T-helper 2 cell treated with Interferon-gamma antibody and Interleukin-4, amounts not matched to agents 5 μg/mL and 100 μg/mL, for 36 hours (primary cell): ENCODE results near the gene IDI2.
A peak's percentile ranks its signal among the peaks of the same experiment; 100 is the strongest.

Source experiments
- DNase-seq: peaks from one replicate; pipeline ENCODE4 v3.0.0; 2021; ENCODE audit warnings: low spot score
- H3K27ac Mint-ChIP-seq: one replicate; pipeline ENCODE4 v1.8.0; 2021; ENCODE audit warnings: mild to moderate bottlenecking, mixed read lengths
- H3K27me3 Mint-ChIP-seq: one replicate; pipeline ENCODE4 v1.8.0; 2021; ENCODE audit warnings: low read depth, mixed read lengths
- H3K36me3 Mint-ChIP-seq: one replicate; pipeline ENCODE4 v1.8.0; 2021; ENCODE audit warnings: low read depth, mixed read lengths
- H3K4me1 Mint-ChIP-seq: one replicate; pipeline ENCODE4 v1.8.0; 2021; ENCODE audit warnings: low read depth, mixed read lengths
- H3K4me3 Mint-ChIP-seq: one replicate; pipeline ENCODE4 v1.8.0; 2022; ENCODE audit warnings: mild to moderate bottlenecking, moderate library complexity, mixed read lengths
- H3K9me3 Mint-ChIP-seq: one replicate; pipeline ENCODE4 v1.8.0; 2021; ENCODE audit warnings: mixed read lengths

IDI2 gene

DNA sequence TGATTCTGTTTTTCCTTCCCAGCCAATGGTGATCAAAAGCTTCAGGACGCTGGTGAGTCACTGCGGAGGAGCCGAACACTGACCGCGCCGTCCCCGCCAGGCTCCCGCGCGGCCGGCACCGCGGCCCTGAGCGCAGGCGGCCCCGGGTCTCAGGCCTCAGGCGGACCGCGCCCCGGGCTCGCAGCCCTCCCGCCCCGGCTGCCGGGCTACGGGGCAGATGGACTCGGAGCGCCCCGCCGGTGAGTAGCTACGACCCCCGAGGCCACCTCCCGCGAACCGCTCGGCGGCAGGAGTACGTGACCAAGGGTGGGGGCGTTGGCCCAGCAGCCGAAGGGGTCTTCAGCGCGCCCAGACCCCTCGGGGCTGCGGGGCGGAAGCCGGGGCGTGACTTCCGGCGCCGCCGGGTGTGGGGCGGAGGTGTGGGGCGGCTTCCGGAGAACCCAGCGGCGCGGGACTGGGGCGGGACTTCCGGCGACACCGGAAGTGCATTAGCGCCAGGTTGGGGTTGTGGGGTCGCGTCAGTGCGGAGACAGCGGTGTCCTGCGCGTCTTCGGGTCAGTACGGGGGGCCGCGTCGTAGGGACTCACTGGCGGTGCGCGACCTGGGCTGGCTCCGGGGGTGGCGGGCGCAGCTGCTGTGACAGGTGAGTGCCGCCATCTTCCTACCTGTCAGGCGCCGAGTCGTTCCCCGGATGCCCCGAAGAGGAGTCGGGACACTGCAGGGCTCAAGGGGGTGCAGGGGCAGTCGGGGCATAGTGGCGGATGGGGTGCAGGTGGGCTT, 30.9 kb upstream of the IDI2 start, which contains the start of gene WDR37:
TSS of gene WDR37 (plus strand) at position 60 of the 780 bp plus-strand sequence. CDS start 15,771 bp downstream, outside the sequence.
- H3K4me3 Mint-ChIP-seq, result peak within 1 kb of the TSS; percentile 97
- peaks cover 51% of the 10 kb centered on the region for H3K36me3 Mint-ChIP-seq
- DNase-seq, result peak; percentile 86
- H3K27me3 Mint-ChIP-seq, result no peaks in the 10 kb centered on the region
- H3K4me1 Mint-ChIP-seq, result peaks cover 65% of the 10 kb centered on the region
- H3K9me3 Mint-ChIP-seq, result no peaks in the 10 kb centered on the region
- peak within 1 kb of the TSS; percentile 95 for H3K27ac Mint-ChIP-seq

DNA sequence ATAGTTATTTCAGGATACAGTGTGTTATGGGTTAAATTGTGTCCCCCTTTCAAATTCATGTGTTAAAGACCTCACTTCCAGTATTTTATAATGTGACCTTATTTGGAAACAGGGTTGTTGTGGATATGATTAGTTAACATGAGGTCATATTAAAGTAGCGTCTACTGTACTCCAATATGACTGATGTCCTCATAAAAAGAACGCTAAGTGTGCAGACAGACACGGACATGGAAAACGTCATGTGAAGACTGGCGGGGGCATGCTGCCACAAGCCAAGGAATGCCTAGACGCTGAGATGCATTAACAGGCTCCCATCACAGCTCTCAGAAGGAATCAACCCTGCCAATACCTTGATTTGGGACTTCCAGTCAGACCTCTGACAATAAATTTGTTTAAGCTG, 29.0 kb upstream of the IDI2 start:
- H3K36me3 Mint-ChIP-seq, result peaks cover 52% of the 10 kb centered on the region
- H3K9me3 Mint-ChIP-seq, result no peaks in the 10 kb centered on the region
- no peaks in the 10 kb centered on the region for H3K27me3 Mint-ChIP-seq
- peak overlapping the region; percentile 63 for H3K27ac Mint-ChIP-seq
- no peak for DNase-seq
- H3K4me1 Mint-ChIP-seq, result peaks cover 64% of the 10 kb centered on the region
- H3K4me3 Mint-ChIP-seq, result peak overlapping the region; percentile 97

DNA sequence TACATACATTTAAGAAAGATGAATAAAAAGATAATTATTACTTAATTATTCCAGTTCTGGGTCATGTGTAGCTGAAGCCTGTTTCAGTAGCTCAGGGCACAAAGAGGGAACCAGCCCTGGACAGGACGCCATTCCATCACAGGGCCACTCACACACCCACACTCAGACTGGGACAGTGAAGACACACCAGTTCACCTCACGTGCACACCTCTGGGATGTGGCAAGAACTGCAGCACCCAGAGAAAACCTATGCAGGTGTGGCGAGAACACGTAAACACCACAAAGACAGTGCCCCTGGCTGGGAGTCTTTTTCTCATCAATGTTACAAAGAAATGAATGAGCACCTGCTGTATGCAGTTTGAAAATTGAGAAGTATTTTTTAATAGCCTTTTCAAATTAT, 24.9 kb upstream of the IDI2 start:
- H3K4me1 Mint-ChIP-seq, result peaks cover 57% of the 10 kb centered on the region
- peaks cover 48% of the 10 kb centered on the region for H3K36me3 Mint-ChIP-seq
- peak overlapping the region; percentile 70 for H3K27ac Mint-ChIP-seq
- no peaks in the 10 kb centered on the region for H3K9me3 Mint-ChIP-seq
- no peak for DNase-seq
- H3K27me3 Mint-ChIP-seq, result no peaks in the 10 kb centered on the region
- peak overlapping the region; percentile 98 for H3K4me3 Mint-ChIP-seq

DNA sequence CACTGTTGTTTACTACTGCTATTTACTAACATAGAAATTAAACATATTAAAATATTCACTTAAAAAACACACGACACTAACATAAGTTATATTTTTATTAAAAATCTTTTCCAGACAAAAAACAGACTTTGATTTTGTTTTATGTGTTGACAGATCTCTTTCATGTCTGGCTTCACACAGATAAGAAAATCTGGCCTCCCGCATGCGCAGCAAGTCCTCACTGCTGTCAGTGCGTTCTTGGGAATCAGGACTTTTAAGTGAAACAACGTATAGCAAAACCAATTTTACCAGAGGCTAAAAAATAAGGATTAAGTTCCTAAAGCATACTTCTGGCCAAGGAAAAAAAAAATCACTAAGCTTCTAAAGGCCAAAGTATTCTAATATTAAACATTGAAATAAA, 24.5 kb upstream of the IDI2 start:
- H3K4me1 Mint-ChIP-seq, result peaks cover 58% of the 10 kb centered on the region
- no peaks in the 10 kb centered on the region for H3K9me3 Mint-ChIP-seq
- peak overlapping the region; percentile 98 for H3K4me3 Mint-ChIP-seq
- H3K27ac Mint-ChIP-seq, result peak overlapping the region; percentile 95
- peaks cover 52% of the 10 kb centered on the region for H3K36me3 Mint-ChIP-seq
- H3K27me3 Mint-ChIP-seq, result no peaks in the 10 kb centered on the region
- DNase-seq, result no peak

DNA sequence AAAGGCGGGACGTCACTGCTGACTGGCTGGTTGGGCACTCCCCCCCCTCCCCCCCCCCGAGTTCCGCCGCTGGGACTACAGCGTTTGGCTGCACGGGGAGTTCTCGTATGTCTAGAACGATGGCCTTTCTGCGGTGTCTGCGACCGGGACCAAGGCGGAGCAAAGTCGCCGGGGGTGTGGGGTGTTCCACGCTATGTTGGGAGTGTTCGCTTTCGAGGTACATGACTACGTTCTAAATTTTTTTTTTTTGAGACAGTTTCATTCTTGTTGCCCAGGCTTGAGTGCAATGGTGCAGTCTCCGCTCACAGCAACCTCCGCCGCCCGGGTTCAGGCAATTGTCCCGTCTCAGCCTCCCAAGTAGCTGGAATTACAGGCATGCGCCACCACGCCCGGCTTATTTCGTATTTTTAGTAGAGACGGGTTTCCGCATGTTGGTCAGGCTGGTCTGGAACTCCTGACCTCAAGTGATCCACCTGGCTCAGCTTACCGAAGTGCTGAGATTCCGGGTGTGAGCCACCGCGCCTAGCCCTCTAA, 23.8 kb upstream of the IDI2 start:
- Mint-ChIP-seq H3K9me3 (no peaks in the 10 kb centered on the region), H3K4me3 (peak overlapping the region; percentile 98), H3K4me1 (peaks cover 58% of the 10 kb centered on the region), H3K27ac (peak overlapping the region; percentile 95), H3K27me3 (no peaks in the 10 kb centered on the region), H3K36me3 (peaks cover 55% of the 10 kb centered on the region)
- DNase-seq, result no peak

DNA sequence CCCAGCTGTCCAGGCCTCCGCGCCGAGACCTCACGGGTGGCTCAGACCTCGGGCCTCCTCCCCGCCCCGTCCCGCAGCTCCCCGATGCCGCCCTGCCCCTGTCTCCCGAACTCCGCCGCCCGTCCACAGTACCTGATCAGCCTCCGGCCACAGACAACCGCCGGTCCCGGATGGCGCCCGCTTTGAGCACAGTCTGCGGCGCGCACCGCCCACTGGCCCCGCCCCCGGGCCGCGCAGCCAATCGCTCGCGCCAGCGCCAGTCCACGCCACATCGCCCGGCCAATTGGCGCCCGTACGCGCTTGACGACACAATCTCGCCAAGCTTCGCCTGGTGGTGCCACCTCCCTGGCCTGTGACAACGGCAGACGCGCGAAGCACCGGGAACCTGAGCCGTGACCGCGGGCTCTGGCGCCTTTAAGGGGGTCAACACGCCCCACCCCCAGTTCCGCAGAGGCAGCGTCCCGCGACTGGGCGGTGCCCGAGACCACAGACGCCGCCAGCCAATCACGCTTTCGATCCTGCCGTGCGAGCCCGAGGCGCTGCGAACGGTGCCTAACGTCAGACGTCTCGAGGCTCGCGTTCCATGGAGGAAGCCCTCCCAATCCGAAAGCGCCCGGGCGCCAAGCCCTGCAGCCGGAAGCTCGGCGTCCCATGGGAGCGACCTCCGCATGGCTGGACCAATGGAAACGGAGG, 23.2 kb upstream of the IDI2 start, which contains the start of gene IDI1:
TSS of gene IDI1 (minus strand) at position 388 of the 693 bp plus-strand sequence. CDS start at position 272, 116 bp downstream.
- Mint-ChIP-seq H3K4me3 (peak within 1 kb of the TSS; percentile 98), H3K4me1 (peaks cover 58% of the 10 kb centered on the region), H3K27me3 (no peaks in the 10 kb centered on the region), H3K27ac (peak within 1 kb of the TSS; percentile 95), H3K9me3 (no peaks in the 10 kb centered on the region), H3K36me3 (peaks cover 56% of the 10 kb centered on the region)
- peak; percentile 98 for DNase-seq

DNA sequence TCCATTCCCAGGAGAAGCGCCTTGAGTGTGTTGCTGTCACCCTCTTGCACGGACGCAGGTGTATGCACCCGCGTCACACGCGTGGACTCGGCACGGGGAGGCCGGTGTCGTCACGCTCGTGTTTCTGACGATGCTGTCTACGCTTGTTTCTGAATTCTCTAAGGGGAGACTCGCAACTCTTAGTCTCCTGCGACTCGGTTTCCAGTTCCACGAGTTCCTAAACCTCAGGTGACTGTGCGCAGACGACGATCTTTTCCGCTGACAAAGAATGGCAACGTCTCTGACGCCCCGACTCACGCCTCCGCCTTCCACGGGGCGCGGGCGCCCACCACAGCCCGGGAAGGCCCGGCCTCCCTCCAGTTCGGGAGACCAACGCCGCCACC, 22.7 kb upstream of the IDI2 start:
- peaks cover 56% of the 10 kb centered on the region for H3K36me3 Mint-ChIP-seq
- H3K4me3 Mint-ChIP-seq, result peak overlapping the region; percentile 98
- peaks cover 57% of the 10 kb centered on the region for H3K4me1 Mint-ChIP-seq
- no peaks in the 10 kb centered on the region for H3K9me3 Mint-ChIP-seq
- peak overlapping the region; percentile 95 for H3K27ac Mint-ChIP-seq
- no peaks in the 10 kb centered on the region for H3K27me3 Mint-ChIP-seq
- no peak for DNase-seq

DNA sequence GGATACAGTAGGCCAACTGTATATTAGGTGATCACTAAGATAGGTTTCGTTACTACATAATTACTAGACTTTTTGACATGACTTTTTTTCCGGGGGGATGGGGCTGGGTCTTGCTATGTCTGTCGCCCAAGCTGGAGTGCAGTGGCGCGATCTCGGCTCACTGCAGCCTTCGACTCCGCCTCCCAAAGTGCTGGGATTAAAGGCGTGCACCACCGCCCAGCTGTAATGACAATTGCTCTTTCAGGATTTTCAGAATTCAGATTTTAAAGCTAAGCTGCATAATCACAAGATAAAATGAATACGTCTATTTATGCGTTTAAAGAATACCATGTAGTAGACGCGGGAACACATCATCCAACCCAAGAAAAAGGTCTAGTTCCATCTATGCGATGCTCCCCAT, 22.3 kb upstream of the IDI2 start:
- Mint-ChIP-seq H3K27me3 (no peaks in the 10 kb centered on the region), H3K4me1 (peaks cover 57% of the 10 kb centered on the region), H3K27ac (peak overlapping the region; percentile 95), H3K9me3 (no peaks in the 10 kb centered on the region), H3K36me3 (peaks cover 57% of the 10 kb centered on the region), H3K4me3 (peak overlapping the region; percentile 98)
- DNase-seq, result no peak

DNA sequence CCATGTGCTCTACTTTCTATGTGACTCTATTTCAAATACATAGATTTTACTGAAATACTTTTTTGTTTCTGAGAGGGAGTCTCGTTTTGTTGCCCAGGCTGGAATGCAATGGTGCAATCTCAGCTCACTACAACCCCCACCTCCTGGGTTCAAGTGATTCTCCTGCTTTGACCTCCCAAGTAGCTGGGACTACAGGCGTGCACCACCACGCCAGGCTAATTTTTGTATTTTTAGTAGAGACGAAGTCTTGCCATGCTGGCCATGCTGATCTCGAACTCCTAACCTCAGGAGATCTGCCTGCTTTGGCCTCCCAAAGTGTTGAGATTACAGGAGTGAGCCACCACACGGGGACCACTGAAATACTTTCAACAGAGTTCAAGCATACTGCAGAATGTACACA, 19.8 kb upstream of the IDI2 start:
- peak overlapping the region; percentile 77 for H3K4me3 Mint-ChIP-seq
- DNase-seq, result no peak
- peak overlapping the region; percentile 89 for H3K27ac Mint-ChIP-seq
- H3K4me1 Mint-ChIP-seq, result peaks cover 40% of the 10 kb centered on the region
- no peaks in the 10 kb centered on the region for H3K27me3 Mint-ChIP-seq
- no peaks in the 10 kb centered on the region for H3K9me3 Mint-ChIP-seq
- peaks cover 50% of the 10 kb centered on the region for H3K36me3 Mint-ChIP-seq

DNA sequence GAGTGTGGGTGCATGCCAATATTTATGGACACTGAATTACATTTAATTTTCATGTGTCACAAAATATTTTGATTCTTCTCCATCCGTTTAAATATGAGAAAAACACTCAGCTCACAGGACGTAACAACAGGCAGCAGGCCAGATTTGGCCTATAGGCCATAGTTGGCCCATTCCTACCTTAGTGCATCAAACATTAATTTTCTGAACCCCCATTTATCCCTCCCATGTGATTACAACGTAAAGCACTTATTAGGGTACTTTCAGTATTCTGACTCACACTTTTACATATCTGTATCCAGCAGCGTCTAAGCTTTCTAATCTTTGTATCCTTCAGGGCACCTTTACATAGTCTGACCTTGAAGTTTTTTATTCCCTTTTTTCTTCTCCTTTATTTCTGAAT, 19.3 kb upstream of the IDI2 start:
- peak overlapping the region; percentile 89 for H3K27ac Mint-ChIP-seq
- peak overlapping the region; percentile 77 for H3K4me3 Mint-ChIP-seq
- peaks cover 39% of the 10 kb centered on the region for H3K4me1 Mint-ChIP-seq
- peaks cover 53% of the 10 kb centered on the region for H3K36me3 Mint-ChIP-seq
- H3K27me3 Mint-ChIP-seq, result no peaks in the 10 kb centered on the region
- H3K9me3 Mint-ChIP-seq, result no peaks in the 10 kb centered on the region
- no peak for DNase-seq

DNA sequence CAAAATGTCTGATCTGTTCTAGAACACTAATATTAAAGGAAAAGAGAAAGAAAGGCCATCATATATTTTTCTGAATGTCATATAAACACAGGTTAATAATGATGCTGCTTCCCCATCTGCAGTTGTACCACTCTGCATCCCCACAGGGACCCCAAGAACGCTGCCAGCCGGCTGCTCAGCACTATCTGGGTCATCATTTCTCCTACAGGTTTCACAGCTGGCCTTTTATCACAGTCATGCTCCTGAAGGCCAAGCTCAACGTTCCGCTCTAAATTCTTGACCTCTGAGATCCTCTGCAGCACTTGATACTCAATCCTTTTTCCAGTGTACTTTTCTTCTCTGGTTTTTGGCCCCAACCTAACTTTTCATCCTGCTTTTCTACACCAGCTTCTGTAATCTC, 18.5 kb upstream of the IDI2 start:
- no peak for DNase-seq
- Mint-ChIP-seq H3K27me3 (no peaks in the 10 kb centered on the region), H3K9me3 (no peaks in the 10 kb centered on the region), H3K4me1 (peaks cover 39% of the 10 kb centered on the region), H3K36me3 (peaks cover 53% of the 10 kb centered on the region), H3K4me3 (peak overlapping the region; percentile 77), H3K27ac (peak overlapping the region; percentile 89)

DNA sequence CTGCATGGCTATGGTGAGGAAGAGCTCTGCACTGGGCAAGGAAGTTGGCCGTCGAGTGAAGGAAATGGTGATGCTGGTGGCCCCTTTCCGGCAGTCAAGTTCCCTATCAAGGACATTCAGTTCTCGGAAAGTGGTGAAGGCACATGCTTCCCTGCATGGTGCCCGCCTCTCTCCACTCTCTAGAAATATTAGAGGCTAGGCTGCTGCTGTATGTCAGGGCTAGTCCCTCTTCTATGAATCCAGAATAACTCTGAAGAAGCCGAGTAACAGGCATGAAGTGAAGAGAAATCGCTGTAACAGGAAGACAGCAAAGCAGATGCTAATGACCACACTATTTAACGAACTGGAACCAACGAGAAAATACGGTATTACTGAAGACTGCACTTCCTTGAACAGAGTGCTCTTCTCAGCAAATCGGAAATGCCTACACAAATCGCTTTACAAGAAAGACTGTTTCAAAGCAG, 17.9 kb upstream of the IDI2 start:
- H3K4me3 Mint-ChIP-seq, result peak overlapping the region; percentile 77
- no peak for DNase-seq
- H3K27me3 Mint-ChIP-seq, result no peaks in the 10 kb centered on the region
- no peaks in the 10 kb centered on the region for H3K9me3 Mint-ChIP-seq
- peak overlapping the region; percentile 89 for H3K27ac Mint-ChIP-seq
- peaks cover 39% of the 10 kb centered on the region for H3K4me1 Mint-ChIP-seq
- H3K36me3 Mint-ChIP-seq, result peaks cover 53% of the 10 kb centered on the region

DNA sequence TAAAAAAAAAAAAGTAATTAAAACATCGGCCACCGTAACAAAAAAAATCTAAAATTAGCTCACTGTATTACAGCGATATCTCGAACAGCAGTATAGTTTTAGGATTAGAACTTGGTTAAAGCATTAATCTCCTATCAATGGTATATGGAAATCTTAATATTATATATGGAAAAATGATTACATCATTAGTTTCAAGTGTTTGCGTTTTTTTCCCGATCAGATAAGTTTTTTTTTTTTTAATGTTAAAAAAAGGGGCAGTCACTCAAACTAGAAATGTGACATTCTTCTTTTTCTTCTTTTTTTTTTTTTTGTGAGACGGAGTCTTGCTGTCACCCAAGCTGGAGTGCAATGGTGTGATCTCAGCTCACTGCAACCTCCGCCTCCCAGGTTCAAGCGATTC, 15.9 kb upstream of the IDI2 start:
- H3K4me3 Mint-ChIP-seq, result no peak overlapping the region
- no peaks in the 10 kb centered on the region for H3K27me3 Mint-ChIP-seq
- peaks cover 33% of the 10 kb centered on the region for H3K4me1 Mint-ChIP-seq
- no peak overlapping the region for H3K27ac Mint-ChIP-seq
- no peaks in the 10 kb centered on the region for H3K9me3 Mint-ChIP-seq
- no peak for DNase-seq
- peaks cover 46% of the 10 kb centered on the region for H3K36me3 Mint-ChIP-seq

DNA sequence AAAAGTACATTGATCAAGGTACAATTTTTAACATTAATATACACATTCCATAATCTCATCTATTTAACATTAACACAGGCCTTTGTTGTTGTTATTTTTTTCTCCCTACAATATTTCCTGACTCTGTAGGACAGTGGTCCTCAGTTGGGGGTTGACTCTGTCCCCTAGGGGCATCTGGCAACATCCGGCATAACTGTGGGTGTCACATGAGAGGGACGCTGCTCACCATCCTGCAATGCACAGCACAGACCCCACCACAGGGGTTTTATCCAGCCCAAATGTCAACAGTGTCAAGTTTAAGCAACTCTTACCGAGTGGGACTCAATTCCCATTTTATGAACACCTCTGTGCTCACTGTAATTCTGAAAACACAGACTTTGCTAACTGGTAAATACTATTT, 14.5 kb upstream of the IDI2 start:
- H3K27ac Mint-ChIP-seq, result no peak overlapping the region
- no peak overlapping the region for H3K4me3 Mint-ChIP-seq
- DNase-seq, result no peak
- no peaks in the 10 kb centered on the region for H3K9me3 Mint-ChIP-seq
- H3K4me1 Mint-ChIP-seq, result peaks cover 24% of the 10 kb centered on the region
- no peaks in the 10 kb centered on the region for H3K27me3 Mint-ChIP-seq
- H3K36me3 Mint-ChIP-seq, result peaks cover 39% of the 10 kb centered on the region
